ENCODE data around the gene C16orf96.

GRCh38 chr16:4649744-4650442 lies 93.8 kb downstream of the C16orf96 start:
- TF ChIP-seq, protein P1, sequence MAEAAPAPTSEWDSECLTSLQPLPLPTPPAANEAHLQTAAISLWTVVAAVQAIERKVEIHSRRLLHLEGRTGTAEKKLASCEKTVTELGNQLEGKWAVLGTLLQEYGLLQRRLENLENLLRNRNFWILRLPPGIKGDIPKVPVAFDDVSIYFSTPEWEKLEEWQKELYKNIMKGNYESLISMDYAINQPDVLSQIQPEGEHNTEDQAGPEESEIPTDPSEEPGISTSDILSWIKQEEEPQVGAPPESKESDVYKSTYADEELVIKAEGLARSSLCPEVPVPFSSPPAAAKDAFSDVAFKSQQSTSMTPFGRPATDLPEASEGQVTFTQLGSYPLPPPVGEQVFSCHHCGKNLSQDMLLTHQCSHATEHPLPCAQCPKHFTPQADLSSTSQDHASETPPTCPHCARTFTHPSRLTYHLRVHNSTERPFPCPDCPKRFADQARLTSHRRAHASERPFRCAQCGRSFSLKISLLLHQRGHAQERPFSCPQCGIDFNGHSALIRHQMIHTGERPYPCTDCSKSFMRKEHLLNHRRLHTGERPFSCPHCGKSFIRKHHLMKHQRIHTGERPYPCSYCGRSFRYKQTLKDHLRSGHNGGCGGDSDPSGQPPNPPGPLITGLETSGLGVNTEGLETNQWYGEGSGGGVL (tag by site-specific recombination; IDR thresholded peaks at IDR 0.05) = no peak
- TF ChIP-seq, protein P2, sequence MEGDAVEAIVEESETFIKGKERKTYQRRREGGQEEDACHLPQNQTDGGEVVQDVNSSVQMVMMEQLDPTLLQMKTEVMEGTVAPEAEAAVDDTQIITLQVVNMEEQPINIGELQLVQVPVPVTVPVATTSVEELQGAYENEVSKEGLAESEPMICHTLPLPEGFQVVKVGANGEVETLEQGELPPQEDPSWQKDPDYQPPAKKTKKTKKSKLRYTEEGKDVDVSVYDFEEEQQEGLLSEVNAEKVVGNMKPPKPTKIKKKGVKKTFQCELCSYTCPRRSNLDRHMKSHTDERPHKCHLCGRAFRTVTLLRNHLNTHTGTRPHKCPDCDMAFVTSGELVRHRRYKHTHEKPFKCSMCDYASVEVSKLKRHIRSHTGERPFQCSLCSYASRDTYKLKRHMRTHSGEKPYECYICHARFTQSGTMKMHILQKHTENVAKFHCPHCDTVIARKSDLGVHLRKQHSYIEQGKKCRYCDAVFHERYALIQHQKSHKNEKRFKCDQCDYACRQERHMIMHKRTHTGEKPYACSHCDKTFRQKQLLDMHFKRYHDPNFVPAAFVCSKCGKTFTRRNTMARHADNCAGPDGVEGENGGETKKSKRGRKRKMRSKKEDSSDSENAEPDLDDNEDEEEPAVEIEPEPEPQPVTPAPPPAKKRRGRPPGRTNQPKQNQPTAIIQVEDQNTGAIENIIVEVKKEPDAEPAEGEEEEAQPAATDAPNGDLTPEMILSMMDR (tag by site-specific recombination; IDR thresholded peaks at IDR 0.05) = no peak
- no peak for TF ChIP-seq ZBTB7A (tag by site-specific recombination; IDR thresholded peaks at IDR 0.05; ENCODE audit: low read depth)
- no peak for TF ChIP-seq ZNF521 (tag by site-specific recombination; IDR thresholded peaks at IDR 0.05)
- TF ChIP-seq REST (tag by site-specific recombination; IDR thresholded peaks at IDR 0.05) = no peak
- TF ChIP-seq ZNF530 (tag by site-specific recombination; IDR thresholded peaks at IDR 0.05; ENCODE audit: low read depth) = no peak
- no peak for TF ChIP-seq ZXDB (tag by site-specific recombination; IDR thresholded peaks at IDR 0.05)
- no peak for TF ChIP-seq ATF2 (tag by site-specific recombination; IDR thresholded peaks at IDR 0.05; ENCODE audit: low read depth)
- TF ChIP-seq ZNF10 (tag by site-specific recombination; IDR thresholded peaks at IDR 0.05) = no peak
- TF ChIP-seq ZNF274 (IDR thresholded peaks at IDR 0.05; ENCODE audit: low read length) = no peak
- no peak for TF ChIP-seq ZNF274 (tag by site-specific recombination; IDR thresholded peaks at IDR 0.05; ENCODE audit: borderline replicate concordance)
- no peak for TF ChIP-seq ZNF571 (tag by site-specific recombination; IDR thresholded peaks at IDR 0.05)
- no peak for TF ChIP-seq KLF16 (tag by site-specific recombination; IDR thresholded peaks at IDR 0.05)
- no peak for TF ChIP-seq ZNF558 (tag by site-specific recombination; IDR thresholded peaks at IDR 0.05)
- TF ChIP-seq ZNF121 (tag by site-specific recombination; IDR thresholded peaks at IDR 0.05) = no peak

Data from HEK293 (cell line).